Neural progenitor cell (in vitro differentiated cells): ENCODE measurements around the gene GKN1. TPM values are rescaled to one million over a fixed set of nuclear protein-coding genes. Genes with fewer than 3 reads are reported as not detected.

Experiments used
- DNase-seq: peaks from one replicate; pipeline ENCODE4 v3.0.0-alpha.2; 2016; ENCODE audit warnings: low spot score
- H2AFZ ChIP-seq: fragments of 200-600 bp; sonication (generic); replicated peaks from 2 replicates; pipeline ENCODE4 v1.6.1; 2016; ENCODE audit warnings: antibody characterized with exemption
- H3F3A ChIP-seq: fragments of 200-600 bp; sonication (generic); 2 replicates; pipeline ENCODE4 v1.6.1; 2016; ENCODE audit warnings: antibody characterized with exemption, low read depth
- H3K27ac ChIP-seq: fragments of 200-600 bp; sonication (generic); 2 replicates; pipeline ENCODE4 v1.5.1; 2016; ENCODE audit warnings: mild to moderate bottlenecking
- H3K27me3 ChIP-seq: fragments of 200-600 bp; sonication (generic); 2 replicates; pipeline ENCODE4 v1.6.1; 2016; ENCODE audit warnings: mild to moderate bottlenecking, moderate library complexity
- H3K36me3 ChIP-seq: fragments of 200-600 bp; sonication (generic); 2 replicates; pipeline ENCODE4 v1.5.1; 2016
- H3K4me1 ChIP-seq: fragments of 200-600 bp; sonication (generic); 2 replicates; pipeline ENCODE4 v1.6.1; 2016; ENCODE audit warnings: mixed run types
- H3K4me2 ChIP-seq: fragments of 200-600 bp; sonication (generic); 2 replicates; pipeline ENCODE4 v1.6.1; 2016
- H3K4me3 ChIP-seq: fragments of 200-600 bp; sonication (generic); 2 replicates; pipeline ENCODE4 v1.5.1; 2016
- H3K79me2 ChIP-seq: fragments of 200-600 bp; sonication (generic); 2 replicates; pipeline ENCODE4 v1.6.1; 2016; ENCODE audit warnings: low read depth
- H3K9ac ChIP-seq: fragments of 200-600 bp; sonication (generic); 2 replicates; pipeline ENCODE4 v1.6.1; 2016
- H3K9me3 ChIP-seq: fragments of 200-600 bp; sonication (generic); 2 replicates; pipeline ENCODE4 v1.5.1; 2016; ENCODE audit warnings: low read depth
- H4K20me1 ChIP-seq: fragments of 200-600 bp; sonication (generic); 2 replicates; pipeline ENCODE4 v1.6.1; 2016; ENCODE audit warnings: low read depth
- H3K27ac Mint-ChIP-seq: 3 replicates; pipeline ENCODE4 v1.8.0; 2021; ENCODE audit warnings: mixed read lengths
- H3K27me3 Mint-ChIP-seq: 2 replicates; pipeline ENCODE4 v1.8.0; 2022; ENCODE audit warnings: low read depth, mild to moderate bottlenecking, inconsistent platforms, moderate library complexity, mixed read lengths; ENCODE audit not compliant: insufficient read depth
- H3K36me3 Mint-ChIP-seq: 3 replicates; pipeline ENCODE4 v1.8.0; 2021; ENCODE audit warnings: mixed read lengths
- H3K4me1 Mint-ChIP-seq: 3 replicates; pipeline ENCODE4 v1.8.0; 2021; ENCODE audit warnings: mixed read lengths
- H3K4me3 Mint-ChIP-seq: 3 replicates; pipeline ENCODE4 v1.8.0; 2021; ENCODE audit warnings: mild to moderate bottlenecking, moderate library complexity, mixed read lengths
- H3K9me3 Mint-ChIP-seq: 3 replicates; pipeline ENCODE4 v1.8.0; 2020; ENCODE audit warnings: mixed read lengths
- CTCF ChIP-seq: fragments of 200-600 bp; sonication (generic); IDR thresholded peaks from 2 replicates; pipeline ENCODE4 v1.5.1; 2017; ENCODE audit warnings: antibody characterized with exemption, mild to moderate bottlenecking
- EZH2 ChIP-seq: fragments of 200-600 bp; sonication (generic); IDR thresholded peaks from 2 replicates; pipeline ENCODE4 v1.6.1; 2017; ENCODE audit warnings: antibody characterized with exemption, mild to moderate bottlenecking, moderate library complexity
- EZH2phosphoT487 ChIP-seq: fragments of 200-600 bp; sonication (generic); IDR thresholded peaks from 2 replicates; pipeline ENCODE4 v1.6.1; 2017; ENCODE audit warnings: antibody characterized with exemption
- total RNA-seq: library from RNA; depleted of rRNA; stranded (reverse); fragments of >200 nt; gene quantifications from 2 replicates; pipeline ENCODE4 v1.2.3, GENCODE V29; 2015; ENCODE audit warnings: low replicate concordance

Gene GKN1
- total RNA-seq, 1 donor from 2014 or later: not detected

GRCh38 chr2:68992933-68993332 lies 18.5 kb downstream of the GKN1 start:
- Histone ChIP-seq H3K36me3 (no peaks in the 10 kb centered on the region), H3K4me3 (no peak overlapping the region), H3K4me2 (no peak overlapping the region), H2AFZ (no peak overlapping the region), H3F3A (no peaks in the 10 kb centered on the region), H4K20me1 (no peaks in the 10 kb centered on the region), H3K9me3 (no peaks in the 10 kb centered on the region), H3K79me2 (no peaks in the 10 kb centered on the region), H3K27ac (no peak overlapping the region), H3K9ac (no peak overlapping the region), H3K4me1 (no peaks in the 10 kb centered on the region), H3K27me3 (no peaks in the 10 kb centered on the region)
- Mint-ChIP-seq H3K36me3 (no peaks in the 10 kb centered on the region), H3K9me3 (no peaks in the 10 kb centered on the region), H3K27ac (no peak overlapping the region), H3K27me3 (no peaks in the 10 kb centered on the region), H3K4me1 (no peaks in the 10 kb centered on the region), H3K4me3 (no peak overlapping the region)
- DNase-seq: no peak
- TF ChIP-seq CTCF (no peak), EZH2phosphoT487 (no peak), EZH2 (no peak)

- Mint-ChIP-seq H3K27ac (no peak overlapping the region), H3K27me3 (no peaks in the 10 kb centered on the region), H3K4me1 (no peaks in the 10 kb centered on the region), H3K36me3 (no peaks in the 10 kb centered on the region), H3K9me3 (no peaks in the 10 kb centered on the region), H3K4me3 (no peak overlapping the region)
- H3K27me3 ChIP-seq: no peaks in the 10 kb centered on the region
- no peaks in the 10 kb centered on the region for H3K4me1 ChIP-seq
- DNase-seq: peak; percentile 10
- no peak overlapping the region for H2AFZ ChIP-seq
- H3K27ac ChIP-seq: no peak overlapping the region
- no peaks in the 10 kb centered on the region for H3F3A ChIP-seq
- H3K79me2 ChIP-seq: no peaks in the 10 kb centered on the region
- no peaks in the 10 kb centered on the region for H4K20me1 ChIP-seq
- H3K4me2 ChIP-seq: no peak overlapping the region
- no peaks in the 10 kb centered on the region for H3K36me3 ChIP-seq
- no peak overlapping the region for H3K9ac ChIP-seq
- H3K9me3 ChIP-seq: no peaks in the 10 kb centered on the region
- H3K4me3 ChIP-seq: no peak overlapping the region
- TF ChIP-seq EZH2phosphoT487 (no peak), CTCF (no peak), EZH2 (no peak)
These were observed 19.2 kb downstream of the GKN1 start for GRCh38 chr2:68993660-68994059.

GRCh38 chr2:68994864-68995263 lies 20.4 kb downstream of the GKN1 start:
- no peaks in the 10 kb centered on the region for H3K4me1 Mint-ChIP-seq
- H3K27me3 Mint-ChIP-seq: no peaks in the 10 kb centered on the region
- no peak for DNase-seq
- no peaks in the 10 kb centered on the region for H3K36me3 Mint-ChIP-seq
- no peak overlapping the region for H3K4me3 Mint-ChIP-seq
- no peak overlapping the region for H3K9ac ChIP-seq
- no peaks in the 10 kb centered on the region for H3K4me1 ChIP-seq
- no peak overlapping the region for H3K4me3 ChIP-seq
- H3K27ac ChIP-seq: no peak overlapping the region
- H3K79me2 ChIP-seq: no peaks in the 10 kb centered on the region
- H3K4me2 ChIP-seq: no peak overlapping the region
- no peaks in the 10 kb centered on the region for H3K27me3 ChIP-seq
- no peak overlapping the region for H2AFZ ChIP-seq
- H3K36me3 ChIP-seq: no peaks in the 10 kb centered on the region
- TF ChIP-seq CTCF: no peak
- no peak for TF ChIP-seq EZH2
- no peak for TF ChIP-seq EZH2phosphoT487
- H3K9me3 ChIP-seq: no peaks in the 10 kb centered on the region
- H3K9me3 Mint-ChIP-seq: no peaks in the 10 kb centered on the region
- no peaks in the 10 kb centered on the region for H4K20me1 ChIP-seq
- no peaks in the 10 kb centered on the region for H3F3A ChIP-seq
- no peak overlapping the region for H3K27ac Mint-ChIP-seq

- Mint-ChIP-seq H3K9me3 (no peaks in the 10 kb centered on the region), H3K27ac (no peak overlapping the region), H3K36me3 (no peaks in the 10 kb centered on the region), H3K4me3 (no peak overlapping the region), H3K4me1 (no peaks in the 10 kb centered on the region), H3K27me3 (no peaks in the 10 kb centered on the region)
- no peak for DNase-seq
- H3K36me3 ChIP-seq: no peaks in the 10 kb centered on the region
- no peak overlapping the region for H3K4me2 ChIP-seq
- H3K79me2 ChIP-seq: no peaks in the 10 kb centered on the region
- H3K4me3 ChIP-seq: no peak overlapping the region
- no peaks in the 10 kb centered on the region for H3K9me3 ChIP-seq
- no peaks in the 10 kb centered on the region for H3K4me1 ChIP-seq
- no peaks in the 10 kb centered on the region for H3K27me3 ChIP-seq
- TF ChIP-seq CTCF (no peak), EZH2phosphoT487 (no peak), EZH2 (no peak)
- H4K20me1 ChIP-seq: no peaks in the 10 kb centered on the region
- H3K27ac ChIP-seq: no peak overlapping the region
- no peak overlapping the region for H2AFZ ChIP-seq
- no peak overlapping the region for H3K9ac ChIP-seq
- no peaks in the 10 kb centered on the region for H3F3A ChIP-seq
These were observed 21.5 kb downstream of the GKN1 start for GRCh38 chr2:68995916-68996315.
